Stimulated activated effector memory CD8-positive, alpha-beta T cell treated with anti-CD3 and anti-CD28 coated beads, Interleukin-12 subunit alpha, Interleukin-12 subunit beta, amount 100 ng/mL, for 72 hours (primary cell): ENCODE measurements around the gene GUCY1A1.

Source experiments
- ATAC-seq: fragments of 150-1000 bp; cut with Tn5 transposase; 2 replicates; pipeline ENCODE4 v1.10.0; 2021
- DNase-seq, 2 donors: peaks; one replicate each; pipeline ENCODE4 v3.0.0; 2021 to 2022; ENCODE audit warnings: low spot score in 2 of 2
- H3K27ac Mint-ChIP-seq: one replicate; pipeline ENCODE4 v1.8.0; 2022; ENCODE audit warnings: mild to moderate bottlenecking, mixed read lengths
- H3K36me3 Mint-ChIP-seq: one replicate; pipeline ENCODE4 v1.8.0; 2022; ENCODE audit warnings: mild to moderate bottlenecking, mixed read lengths
- H3K4me1 Mint-ChIP-seq: one replicate; pipeline ENCODE4 v1.8.0; 2022; ENCODE audit warnings: mixed read lengths
- H3K4me3 Mint-ChIP-seq: one replicate; pipeline ENCODE4 v1.8.0; 2022; ENCODE audit warnings: mild to moderate bottlenecking, mixed read lengths
- H3K9me3 Mint-ChIP-seq: one replicate; pipeline ENCODE4 v1.8.0; 2022; ENCODE audit warnings: mixed read lengths

Gene GUCY1A1

GRCh38 chr4:155734951-155735350, 68.3 kb downstream of the GUCY1A1 start:
- H3K4me1 Mint-ChIP-seq: no peaks in the 10 kb centered on the region
- ATAC-seq (no peak), DNase-seq (no peak)
- H3K4me3 Mint-ChIP-seq: no peak overlapping the region
- no peak overlapping the region for H3K27ac Mint-ChIP-seq
- no peaks in the 10 kb centered on the region for H3K9me3 Mint-ChIP-seq
- no peaks in the 10 kb centered on the region for H3K36me3 Mint-ChIP-seq

DNA sequence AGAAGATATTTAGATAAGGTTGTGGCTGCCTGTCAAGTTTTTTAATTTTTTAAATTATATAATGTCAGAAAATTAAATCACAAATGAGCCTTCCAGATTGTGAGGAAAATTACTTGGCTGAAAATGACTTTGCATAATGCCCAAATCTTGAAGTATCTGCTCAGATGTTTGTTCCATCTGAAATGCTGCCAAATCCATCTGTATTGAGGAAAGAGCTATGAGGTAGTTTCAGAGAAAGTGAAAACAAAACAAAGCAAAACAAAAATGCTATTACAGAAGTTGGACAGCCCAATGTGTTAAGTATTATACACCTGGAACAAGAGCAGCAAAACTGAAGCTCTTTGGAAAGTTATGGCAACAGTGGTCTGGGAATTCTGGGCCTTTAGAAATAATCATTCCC, 68.8 kb downstream of the GUCY1A1 start:
- Mint-ChIP-seq H3K4me1 (no peaks in the 10 kb centered on the region), H3K9me3 (no peaks in the 10 kb centered on the region), H3K4me3 (no peak overlapping the region), H3K36me3 (no peaks in the 10 kb centered on the region), H3K27ac (no peak overlapping the region)
- ATAC-seq (no peak), DNase-seq (no peak)

DNA sequence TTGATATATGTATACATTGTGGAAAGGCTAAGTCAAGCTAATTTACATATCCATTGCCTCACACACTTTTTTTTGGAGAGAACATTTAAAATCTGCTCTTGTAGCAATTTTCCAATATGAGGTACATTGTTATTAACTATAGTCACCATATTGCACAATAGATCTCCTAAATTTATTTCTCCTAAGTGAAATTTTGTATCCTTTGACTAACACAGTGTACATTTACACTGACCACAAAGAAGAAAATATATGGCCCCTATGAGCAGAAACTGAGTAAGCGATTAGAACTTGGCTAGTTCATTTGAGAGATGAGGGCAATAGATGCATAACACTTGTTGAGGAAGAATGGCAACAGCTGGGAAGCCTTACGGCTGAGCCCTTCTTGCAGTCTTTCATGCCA, 71.9 kb downstream of the GUCY1A1 start:
- H3K4me3 Mint-ChIP-seq: no peak overlapping the region
- H3K4me1 Mint-ChIP-seq: no peaks in the 10 kb centered on the region
- ATAC-seq: no peak
- H3K36me3 Mint-ChIP-seq: no peaks in the 10 kb centered on the region
- DNase-seq: no peak
- H3K9me3 Mint-ChIP-seq: no peaks in the 10 kb centered on the region
- H3K27ac Mint-ChIP-seq: no peak overlapping the region

DNA sequence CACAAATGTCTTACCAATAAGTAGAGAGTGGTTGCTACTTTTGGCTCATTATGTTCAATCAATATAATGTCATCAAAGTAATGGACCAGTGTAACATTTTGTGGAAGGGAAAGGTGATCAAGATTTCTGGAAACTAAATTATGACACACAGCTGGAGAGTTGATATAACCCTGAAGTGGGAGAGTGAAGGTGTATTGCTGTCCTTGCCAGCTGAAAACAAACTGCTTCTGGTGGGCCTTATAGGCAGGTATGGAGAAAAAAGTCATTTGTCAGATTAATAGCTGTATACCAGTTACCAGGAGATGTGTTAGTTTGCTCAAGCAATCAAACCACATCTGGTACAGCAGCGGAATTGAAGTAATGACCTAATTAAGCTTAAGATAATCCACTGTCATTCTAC, 74.9 kb downstream of the GUCY1A1 start:
- no peak for DNase-seq
- Mint-ChIP-seq H3K4me3 (no peak overlapping the region), H3K9me3 (no peaks in the 10 kb centered on the region), H3K36me3 (no peaks in the 10 kb centered on the region), H3K27ac (no peak overlapping the region), H3K4me1 (no peaks in the 10 kb centered on the region)
- no peak for ATAC-seq

DNA sequence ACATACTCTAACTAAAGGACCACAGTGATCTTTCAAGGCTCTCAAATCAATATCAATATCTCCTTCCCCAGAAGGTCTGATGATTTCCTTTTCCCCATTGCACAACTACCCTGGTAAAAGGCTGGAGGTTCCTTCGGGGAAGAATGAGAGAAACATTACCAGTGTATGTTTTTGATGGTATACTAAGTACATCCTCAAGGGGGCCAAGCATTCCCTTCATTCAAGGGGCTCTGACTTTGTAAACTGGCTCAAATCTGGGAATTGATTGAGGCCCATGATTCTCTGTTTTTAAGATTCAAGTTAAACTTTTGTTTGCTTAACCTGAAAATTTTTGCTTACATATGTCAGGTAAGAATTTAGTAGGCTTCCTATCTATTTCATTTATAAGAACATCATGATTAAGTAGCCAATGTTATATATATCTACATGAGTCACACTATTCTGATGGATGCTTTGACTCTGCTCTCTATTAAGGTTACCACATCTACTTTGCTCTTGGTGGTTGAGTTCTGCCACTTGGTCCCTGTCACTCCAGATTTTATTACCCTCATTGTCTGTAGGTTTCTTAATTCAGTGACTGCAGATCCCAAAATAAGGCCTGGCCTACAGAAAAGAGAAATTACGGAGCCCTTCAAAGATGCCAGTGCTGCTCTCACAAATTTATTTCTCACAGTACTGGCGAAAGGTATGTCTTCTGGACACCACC, 75.8 kb downstream of the GUCY1A1 start:
- no peak for ATAC-seq
- Mint-ChIP-seq H3K4me3 (no peak overlapping the region), H3K9me3 (no peaks in the 10 kb centered on the region), H3K27ac (no peak overlapping the region), H3K4me1 (no peaks in the 10 kb centered on the region), H3K36me3 (no peaks in the 10 kb centered on the region)
- DNase-seq: no peak

GRCh38 chr4:155745984-155746383, 79.3 kb downstream of the GUCY1A1 start:
- H3K9me3 Mint-ChIP-seq: no peaks in the 10 kb centered on the region
- no peak overlapping the region for H3K4me3 Mint-ChIP-seq
- H3K36me3 Mint-ChIP-seq: no peaks in the 10 kb centered on the region
- no peak overlapping the region for H3K27ac Mint-ChIP-seq
- no peaks in the 10 kb centered on the region for H3K4me1 Mint-ChIP-seq
- ATAC-seq (peak; percentile 11), DNase-seq (no peak)

GRCh38 chr4:155748039-155748438, 81.4 kb downstream of the GUCY1A1 start:
- Mint-ChIP-seq H3K27ac (no peak overlapping the region), H3K4me3 (no peak overlapping the region), H3K36me3 (no peaks in the 10 kb centered on the region), H3K4me1 (no peaks in the 10 kb centered on the region), H3K9me3 (no peaks in the 10 kb centered on the region)
- DNase-seq: no peak
- no peak for ATAC-seq

DNA sequence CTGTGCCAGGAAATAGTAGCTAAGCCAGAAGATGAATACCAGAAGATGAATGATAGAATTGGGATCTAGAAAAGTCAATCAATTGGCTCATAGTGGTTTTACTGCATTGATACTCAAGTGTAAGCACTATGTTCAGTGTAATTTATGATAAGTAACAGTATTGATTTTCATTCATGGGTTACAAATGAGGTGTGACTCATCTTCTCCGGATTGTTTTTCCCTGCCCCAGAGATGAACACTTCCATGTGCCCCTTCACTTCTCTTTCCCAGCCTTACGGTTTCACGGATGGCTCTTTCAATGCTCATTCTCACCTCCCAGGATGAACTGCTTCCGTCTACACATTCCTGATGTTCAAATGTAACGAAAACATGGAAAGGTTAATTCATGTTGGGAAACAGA, 82.4 kb downstream of the GUCY1A1 start:
- DNase-seq (no peak), ATAC-seq (no peak)
- Mint-ChIP-seq H3K9me3 (no peaks in the 10 kb centered on the region), H3K4me1 (no peaks in the 10 kb centered on the region), H3K27ac (no peak overlapping the region), H3K36me3 (no peaks in the 10 kb centered on the region), H3K4me3 (no peak overlapping the region)

GRCh38 chr4:155751569-155751968, 84.9 kb downstream of the GUCY1A1 start:
- Mint-ChIP-seq H3K36me3 (no peaks in the 10 kb centered on the region), H3K27ac (no peak overlapping the region), H3K4me3 (no peak overlapping the region), H3K4me1 (no peaks in the 10 kb centered on the region), H3K9me3 (no peaks in the 10 kb centered on the region)
- DNase-seq (no peak), ATAC-seq (no peak)

GRCh38 chr4:155757745-155758265, 91.2 kb downstream of the GUCY1A1 start:
- no peak overlapping the region for H3K27ac Mint-ChIP-seq
- H3K4me1 Mint-ChIP-seq: no peaks in the 10 kb centered on the region
- DNase-seq: no peak
- H3K9me3 Mint-ChIP-seq: peaks cover 2% of the 10 kb centered on the region
- ATAC-seq: no peak
- no peak overlapping the region for H3K4me3 Mint-ChIP-seq
- no peaks in the 10 kb centered on the region for H3K36me3 Mint-ChIP-seq

DNA sequence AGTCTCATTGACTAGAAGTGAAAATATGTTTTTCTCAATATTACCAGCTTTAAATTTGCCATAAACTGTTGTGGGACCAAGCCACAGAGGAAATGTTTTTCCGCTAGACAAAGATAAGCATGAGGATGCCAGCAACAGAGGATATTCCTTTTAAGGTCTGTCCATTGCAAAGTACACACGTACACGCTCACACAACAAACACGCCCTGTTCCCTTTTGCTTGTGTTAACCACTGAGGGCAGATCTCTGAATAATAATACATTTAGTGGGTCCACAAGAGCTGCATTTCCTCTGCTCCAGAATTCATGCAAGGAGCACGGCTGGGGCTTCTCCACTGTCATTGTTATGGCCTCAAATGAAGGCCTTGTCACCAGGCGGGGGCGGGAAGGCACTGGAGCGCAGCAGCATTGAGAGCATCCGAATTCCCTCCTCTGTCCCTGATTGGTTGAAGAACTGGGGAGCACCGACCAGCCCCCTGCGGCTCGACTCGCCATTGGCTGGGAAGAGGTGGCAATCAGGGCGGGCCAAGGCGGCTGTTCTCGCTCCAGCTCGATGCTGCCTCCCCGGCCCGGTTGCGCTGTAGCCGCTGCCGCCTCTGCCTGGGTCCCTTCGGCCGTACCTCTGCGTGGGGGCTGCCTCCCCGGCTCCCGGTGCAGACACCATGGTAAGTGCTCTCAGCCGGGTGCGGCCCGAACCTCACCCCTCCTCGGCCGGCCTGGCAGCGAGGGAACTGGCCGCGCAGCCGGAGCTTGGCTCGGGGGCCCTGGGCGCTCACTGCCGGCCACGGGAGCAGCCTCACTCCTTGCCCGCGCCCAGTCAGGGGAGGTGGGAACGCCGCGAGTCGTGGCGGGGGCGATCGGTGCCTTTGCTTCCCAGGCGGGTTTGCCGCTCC, 92.1 kb downstream of the GUCY1A1 start, which contains the start of gene GUCY1B1:
GUCY1B1 (plus strand) TSS at position 541 of the 891 bp plus-strand sequence; CDS start at position 661, 120 bp downstream.
- peak; percentile 85 for ATAC-seq
- no peak for DNase-seq
- no peak within 1 kb of the TSS for H3K27ac Mint-ChIP-seq
- peaks cover 2% of the 10 kb centered on the region for H3K9me3 Mint-ChIP-seq
- no peaks in the 10 kb centered on the region for H3K4me1 Mint-ChIP-seq
- H3K4me3 Mint-ChIP-seq: no peak within 1 kb of the TSS
- H3K36me3 Mint-ChIP-seq: no peaks in the 10 kb centered on the region

GRCh38 chr4:155759372-155760252, 93.0 kb downstream of the GUCY1A1 start:
- H3K27ac Mint-ChIP-seq: no peak overlapping the region
- peaks cover 2% of the 10 kb centered on the region for H3K9me3 Mint-ChIP-seq
- no peak overlapping the region for H3K4me3 Mint-ChIP-seq
- no peaks in the 10 kb centered on the region for H3K36me3 Mint-ChIP-seq
- DNase-seq (no peak), ATAC-seq (peak; percentile 42)
- H3K4me1 Mint-ChIP-seq: no peaks in the 10 kb centered on the region

GRCh38 chr4:155761047-155761446, 94.4 kb downstream of the GUCY1A1 start:
- Mint-ChIP-seq H3K9me3 (peaks cover 2% of the 10 kb centered on the region), H3K4me3 (no peak overlapping the region), H3K4me1 (no peaks in the 10 kb centered on the region), H3K27ac (no peak overlapping the region), H3K36me3 (no peaks in the 10 kb centered on the region)
- DNase-seq (no peak), ATAC-seq (no peak)

DNA sequence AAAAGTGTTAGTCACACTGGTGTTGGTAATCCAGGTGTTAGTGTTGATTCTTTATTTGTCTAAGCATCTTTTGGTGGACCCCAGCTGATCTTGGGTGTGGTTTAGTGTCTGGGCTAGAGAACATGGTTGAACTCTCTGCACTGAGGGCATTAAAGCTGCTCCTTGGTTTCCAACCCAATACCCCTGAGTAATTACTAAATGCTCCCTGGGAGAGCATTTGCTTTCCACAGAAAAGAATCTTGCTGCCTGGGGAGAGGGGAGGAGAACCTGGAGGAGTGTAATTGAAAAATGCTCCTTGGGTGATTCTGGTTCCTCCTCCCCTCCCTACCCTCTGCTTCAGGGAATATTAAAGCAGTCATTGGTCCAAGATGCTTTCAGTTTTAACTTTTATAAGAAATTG, 95.3 kb downstream of the GUCY1A1 start:
- H3K36me3 Mint-ChIP-seq: no peaks in the 10 kb centered on the region
- ATAC-seq (no peak), DNase-seq (no peak)
- no peak overlapping the region for H3K27ac Mint-ChIP-seq
- H3K4me3 Mint-ChIP-seq: no peak overlapping the region
- H3K4me1 Mint-ChIP-seq: no peaks in the 10 kb centered on the region
- H3K9me3 Mint-ChIP-seq: peaks cover 2% of the 10 kb centered on the region

- H3K36me3 Mint-ChIP-seq: no peaks in the 10 kb centered on the region
- DNase-seq: no peak
- H3K4me1 Mint-ChIP-seq: no peaks in the 10 kb centered on the region
- H3K4me3 Mint-ChIP-seq: no peak overlapping the region
- no peak for ATAC-seq
- peaks cover 2% of the 10 kb centered on the region for H3K9me3 Mint-ChIP-seq
- H3K27ac Mint-ChIP-seq: no peak overlapping the region
Observed at GRCh38 chr4:155762334-155762733, 95.7 kb downstream of the GUCY1A1 start.
